OCI-LY7 (cell line): Measurements from ENCODE around the gene MYL12A. TPM values are rescaled to one million over a fixed set of nuclear protein-coding genes. Genes with fewer than 3 reads are reported as not detected.

Source experiments
- BruUV-seq: library from RNA; stranded (reverse); fragments of 400-500 nt; replicated peaks from 2 replicates; lab custom pipeline; 2021; lab: Mats Ljungman, UMichigan
- CTCF ChIA-PET: fragments of 300-600 bp; sonication (Branson Sonifier 250); formaldehyde crosslinking; loops from one replicate; lab custom pipeline; 2022; ENCODE audit warnings: antibody characterized with exemption; ENCODE audit not compliant: unreplicated experiment; lab: Charles Lee
- POLR2A ChIA-PET: fragments of 300-600 bp; sonication (Branson Sonifier 250); formaldehyde crosslinking; loops from one replicate; lab custom pipeline; 2022; ENCODE audit warnings: antibody characterized with exemption; lab: Charles Lee
- DNase-seq: peaks from one replicate; pipeline ENCODE4 v3.0.0-alpha.2; 2015; ENCODE audit warnings: low spot score
- H2AFZ ChIP-seq: fragments of 200-600 bp; sonication (generic), shearing (Covaris generic); 2 replicates; pipeline ENCODE4 v1.6.1; 2014; ENCODE audit warnings: mild to moderate bottlenecking, antibody characterized with exemption, low read length, moderate library complexity
- H3K27ac ChIP-seq: fragments of 200-600 bp; sonication (generic); 2 replicates; pipeline ENCODE4 v1.5.1; 2014; ENCODE audit warnings: mixed run types, low read depth, mild to moderate bottlenecking, moderate library complexity, low read length, inconsistent platforms; ENCODE audit not compliant: poor library complexity, severe bottlenecking
- H3K36me3 ChIP-seq: fragments of 200-600 bp; sonication (generic); 2 replicates; pipeline ENCODE4 v1.6.1; 2014; ENCODE audit warnings: mild to moderate bottlenecking, antibody characterized with exemption, low read length, moderate library complexity, mixed read lengths; ENCODE audit not compliant: insufficient read depth
- H3K4me1 ChIP-seq: fragments of 200-600 bp; sonication (generic); 2 replicates; pipeline ENCODE4 v1.5.1; 2014; ENCODE audit warnings: mild to moderate bottlenecking, low read length; ENCODE audit not compliant: insufficient read depth, poor library complexity, severe bottlenecking
- H3K4me2 ChIP-seq: fragments of 200-600 bp; sonication (generic); 2 replicates; pipeline ENCODE4 v1.6.1; 2014; ENCODE audit warnings: mild to moderate bottlenecking, low read length
- H3K4me3 ChIP-seq: fragments of 200-600 bp; sonication (generic); 2 replicates; pipeline ENCODE4 v1.5.1; 2014; ENCODE audit warnings: mild to moderate bottlenecking, low read depth, low read length; ENCODE audit not compliant: poor library complexity, severe bottlenecking
- H3K79me2 ChIP-seq: fragments of 200-600 bp; sonication (generic); 2 replicates; pipeline ENCODE4 v1.6.1; 2016; ENCODE audit warnings: low read depth, mild to moderate bottlenecking, low read length, moderate library complexity, mixed read lengths; ENCODE audit not compliant: insufficient read depth
- H3K9me2 ChIP-seq: fragments of 200-600 bp; sonication (generic); 2 replicates; pipeline ENCODE4 v1.6.1; 2016; ENCODE audit warnings: mild to moderate bottlenecking, low read length, mixed read lengths; ENCODE audit not compliant: insufficient read depth
- H3K9me3 ChIP-seq: fragments of 200-600 bp; sonication (generic); 2 replicates; pipeline ENCODE4 v1.6.1; 2014; ENCODE audit warnings: mild to moderate bottlenecking, mixed run types, low read length, mixed read lengths
- H4K20me1 ChIP-seq: fragments of 200-600 bp; sonication (generic); 2 replicates; pipeline ENCODE4 v1.6.1; 2014; ENCODE audit warnings: mild to moderate bottlenecking, antibody characterized with exemption, low read length, moderate library complexity, mixed read lengths; ENCODE audit not compliant: insufficient read depth
- EZH2phosphoT487 ChIP-seq: fragments of 200-600 bp; sonication (generic); IDR thresholded peaks from 2 replicates; pipeline ENCODE4 v1.6.1; 2018; ENCODE audit warnings: low read depth, borderline replicate concordance, mild to moderate bottlenecking, mixed run types, antibody characterized with exemption, low read length, moderate library complexity, mixed read lengths
- intact Hi-C: fragments of 100-400 bp; cut with micrococcal nuclease; formaldehyde crosslinking; loops from one replicate; pipeline ENCODE4 v1.10.0; 2022; ENCODE audit not compliant: unreplicated experiment
- total RNA-seq, 2 experiments: library from RNA; depleted of rRNA in 1 of 2; stranded (reverse); fragments of >200 nt in 1 of 2; shearing (Covaris generic) in 1 of 2; gene quantifications; 2 replicates each; pipeline ENCODE4 v1.2.3, GENCODE V29; 2014 to 2022
- TF ChIP-seq, protein P1 (sequence below): fragments of 200-600 bp; sonication (generic); conservative IDR thresholded peaks from 2 replicates; pipeline ENCODE4 v1.5.1; 2014; ENCODE audit warnings: mild to moderate bottlenecking, antibody characterized with exemption, low read length, moderate library complexity, mixed read lengths

The MYL12A gene
- total RNA-seq, 2 experiments from 2014 or later, result 301 to 423 TPM

GRCh38 chr18:3251249-3251962 lies 3.8 kb downstream of the MYL12A start:
- ChIA-PET CTCF (no interaction called here), POLR2A (interaction anchor here (0.6 to 1.2 kb wide), 4 partner anchors 9 to 97 kb away, joined by 3 to 9 read pairs (median 5); no protein-coding TSS in a partner anchor)
- Histone ChIP-seq H3K9me3 (no peaks in the 10 kb centered on the region), H3K27ac (no peak overlapping the region), H4K20me1 (peaks cover 21% of the 10 kb centered on the region), H3K36me3 (peaks cover 71% of the 10 kb centered on the region), H2AFZ (no peak overlapping the region), H3K4me3 (no peak overlapping the region), H3K4me1 (peaks cover 62% of the 10 kb centered on the region), H3K4me2 (peak overlapping the region; percentile 49), H3K9me2 (no peaks in the 10 kb centered on the region), H3K79me2 (peaks cover 80% of the 10 kb centered on the region)
- TF ChIP-seq, protein P1, sequence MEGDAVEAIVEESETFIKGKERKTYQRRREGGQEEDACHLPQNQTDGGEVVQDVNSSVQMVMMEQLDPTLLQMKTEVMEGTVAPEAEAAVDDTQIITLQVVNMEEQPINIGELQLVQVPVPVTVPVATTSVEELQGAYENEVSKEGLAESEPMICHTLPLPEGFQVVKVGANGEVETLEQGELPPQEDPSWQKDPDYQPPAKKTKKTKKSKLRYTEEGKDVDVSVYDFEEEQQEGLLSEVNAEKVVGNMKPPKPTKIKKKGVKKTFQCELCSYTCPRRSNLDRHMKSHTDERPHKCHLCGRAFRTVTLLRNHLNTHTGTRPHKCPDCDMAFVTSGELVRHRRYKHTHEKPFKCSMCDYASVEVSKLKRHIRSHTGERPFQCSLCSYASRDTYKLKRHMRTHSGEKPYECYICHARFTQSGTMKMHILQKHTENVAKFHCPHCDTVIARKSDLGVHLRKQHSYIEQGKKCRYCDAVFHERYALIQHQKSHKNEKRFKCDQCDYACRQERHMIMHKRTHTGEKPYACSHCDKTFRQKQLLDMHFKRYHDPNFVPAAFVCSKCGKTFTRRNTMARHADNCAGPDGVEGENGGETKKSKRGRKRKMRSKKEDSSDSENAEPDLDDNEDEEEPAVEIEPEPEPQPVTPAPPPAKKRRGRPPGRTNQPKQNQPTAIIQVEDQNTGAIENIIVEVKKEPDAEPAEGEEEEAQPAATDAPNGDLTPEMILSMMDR, result no peak
- TF ChIP-seq EZH2phosphoT487, result no peak
- BruUV-seq, result no TSS peak
- intact Hi-C loops, result no loop called here
- DNase-seq, result no peak

DNA sequence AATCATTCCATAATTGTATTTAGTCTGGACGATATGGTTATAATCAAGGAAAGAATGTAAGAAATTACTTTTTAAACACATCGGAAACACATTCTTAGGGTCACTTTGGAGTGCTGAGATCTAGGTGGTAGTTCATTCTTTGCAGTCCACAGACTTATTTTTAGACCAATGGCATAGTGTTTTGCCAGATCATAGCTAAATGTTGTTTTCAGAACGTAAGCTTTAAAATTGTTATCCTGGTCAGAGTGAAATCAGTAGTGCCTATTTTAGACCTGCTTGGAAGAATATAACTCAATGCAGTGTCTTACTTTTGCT lies 4.3 kb downstream of the MYL12A start:
- no peak overlapping the region for H3K4me3 ChIP-seq
- POLR2A ChIA-PET, result interaction anchor here (1.6 to 1.8 kb wide), 2 partner anchors 12 to 13 kb away, joined by 4 to 7 read pairs; no protein-coding TSS in a partner anchor
- H3K4me2 ChIP-seq, result peak overlapping the region; percentile 49
- no peak overlapping the region for H2AFZ ChIP-seq
- intact Hi-C loops, result no loop called here
- peaks cover 75% of the 10 kb centered on the region for H3K79me2 ChIP-seq
- no peaks in the 10 kb centered on the region for H3K9me3 ChIP-seq
- H3K36me3 ChIP-seq, result peaks cover 76% of the 10 kb centered on the region
- no peaks in the 10 kb centered on the region for H3K9me2 ChIP-seq
- peaks cover 21% of the 10 kb centered on the region for H4K20me1 ChIP-seq
- BruUV-seq, result no TSS peak
- H3K4me1 ChIP-seq, result peaks cover 63% of the 10 kb centered on the region
- no peak for DNase-seq
- TF ChIP-seq, protein P1, result no peak
- no peak for TF ChIP-seq EZH2phosphoT487
- CTCF ChIA-PET, result no interaction called here
- no peak overlapping the region for H3K27ac ChIP-seq

GRCh38 chr18:3252843-3253242 lies 5.2 kb downstream of the MYL12A start:
- no TSS peak for BruUV-seq
- Histone ChIP-seq H3K9me2 (no peaks in the 10 kb centered on the region), H3K9me3 (no peaks in the 10 kb centered on the region), H3K79me2 (peaks cover 73% of the 10 kb centered on the region), H4K20me1 (peaks cover 21% of the 10 kb centered on the region), H3K36me3 (peaks cover 85% of the 10 kb centered on the region), H3K27ac (no peak overlapping the region), H3K4me1 (peaks cover 68% of the 10 kb centered on the region), H3K4me2 (no peak overlapping the region), H3K4me3 (no peak overlapping the region), H2AFZ (no peak overlapping the region)
- TF ChIP-seq, protein P1, result no peak
- TF ChIP-seq EZH2phosphoT487, result no peak
- intact Hi-C loops, result no loop called here
- no peak for DNase-seq
- ChIA-PET POLR2A (interaction anchor here (1.1 to 1.8 kb wide), 3 partner anchors 11 to 73 kb away, joined by 4 to 7 read pairs (median 4); no protein-coding TSS in a partner anchor), CTCF (no interaction called here)
